H1 (cell line): ENCODE measurements around the gene GMEB2. TPM values are rescaled to one million over a fixed set of nuclear protein-coding genes. Genes with fewer than 3 reads are reported as not detected.

Experiments used
- CTCF ChIA-PET: fragments of 300-600 bp; sonication (Branson Sonifier 250); formaldehyde crosslinking; loops from one replicate; lab custom pipeline; 2021; ENCODE audit not compliant: partially characterized antibody; lab: Charles Lee
- POLR2A ChIA-PET: fragments of 300-600 bp; sonication (Branson Sonifier 250); formaldehyde crosslinking; loops from one replicate; lab custom pipeline; 2021; ENCODE audit warnings: inconsistent platforms; ENCODE audit not compliant: partially characterized antibody; lab: Charles Lee
- DNase-seq, 2 experiments: peaks; one replicate each; pipeline versions ENCODE4 v3.0.0 to v3.0.0-alpha.2; 2010 to 2022; ENCODE audit warnings: low spot score in 2 of 2, low read depth in 1 of 2, mixed read lengths in 1 of 2
- FAIRE-seq: peaks from 2 replicates; lab custom pipeline; 2011; peaks lifted over from hg19 to GRCh38; lab: Jason Lieb, UNC
- H2AFZ ChIP-seq: 2 replicates; pipeline ENCODE4 v1.8.1; 2012; ENCODE audit warnings: low read length, inconsistent platforms
- H2AK5ac ChIP-seq: 2 replicates; pipeline ENCODE4 v1.6.1; 2013; ENCODE audit warnings: low read depth, low read length
- H2BK120ac ChIP-seq: replicated peaks from 2 replicates; pipeline ENCODE3; 2013; ENCODE audit warnings: low read depth, low read length, inconsistent platforms
- H2BK12ac ChIP-seq: 2 replicates; pipeline ENCODE4 v1.6.1; 2013; ENCODE audit warnings: low read depth, low read length
- H2BK15ac ChIP-seq: 2 replicates; pipeline ENCODE4 v1.6.1; 2013; ENCODE audit warnings: low read length
- H2BK20ac ChIP-seq: 2 replicates; pipeline ENCODE4 v1.6.1; 2013; ENCODE audit warnings: low read length
- H2BK5ac ChIP-seq: 2 replicates; pipeline ENCODE4 v1.6.1; 2013; ENCODE audit warnings: low read depth, low read length
- H3K14ac ChIP-seq: 2 replicates; pipeline ENCODE4 v1.6.1; 2013; ENCODE audit warnings: inconsistent platforms; ENCODE audit not compliant: insufficient read length
- H3K18ac ChIP-seq: 2 replicates; pipeline ENCODE4 v1.6.1; 2013; ENCODE audit warnings: low read length; ENCODE audit errors: extremely low read depth
- H3K23ac ChIP-seq: 2 replicates; pipeline ENCODE4 v1.6.1; 2013; ENCODE audit warnings: inconsistent platforms; ENCODE audit not compliant: insufficient read length
- H3K23me2 ChIP-seq: 2 replicates; pipeline ENCODE4 v1.6.1; 2013; ENCODE audit warnings: low read depth, low read length
- H3K27ac ChIP-seq: 2 replicates; pipeline ENCODE4 v1.6.1; 2011; ENCODE audit warnings: low read depth, low read length, inconsistent platforms
- H3K27me3 ChIP-seq, 4 experiments: replicated peaks in 1 of 4; 1 replicate in 1 of 4; 2 replicates in 3 of 4; pipeline versions ENCODE4 v1.6.1 to v1.8.1; 2011 to 2013; ENCODE audit warnings: low read length in 3 of 4, mild to moderate bottlenecking in 3 of 4, inconsistent platforms in 2 of 4, mixed read lengths in 2 of 4, moderate library complexity in 1 of 4; ENCODE audit not compliant: control insufficient read depth in 3 of 4, insufficient read depth in 3 of 4; ENCODE audit errors: extremely low read depth in 1 of 4
- H3K36me3 ChIP-seq, 4 experiments: 2 replicates each; pipeline versions ENCODE4 v1.6.1 to v1.8.1; 2011 to 2013; ENCODE audit warnings: mild to moderate bottlenecking in 4 of 4, low read length in 3 of 4, moderate library complexity in 2 of 4, control low read depth in 1 of 4, inconsistent platforms in 1 of 4; ENCODE audit not compliant: insufficient read depth in 4 of 4, control insufficient read depth in 2 of 4
- H3K4ac ChIP-seq: replicated peaks from 2 replicates; pipeline ENCODE3; 2013; ENCODE audit warnings: low read length, low read depth, mixed read lengths, inconsistent platforms; ENCODE audit not compliant: insufficient read length
- H3K4me1 ChIP-seq, 4 experiments: replicated peaks in 1 of 4; 1 replicate in 1 of 4; 2 replicates in 3 of 4; pipeline versions ENCODE4 v1.6.1 to v1.8.1; 2011 to 2013; ENCODE audit warnings: low read length in 3 of 4, inconsistent platforms in 2 of 4, mixed read lengths in 1 of 4; ENCODE audit not compliant: insufficient read depth in 4 of 4, control insufficient read depth in 3 of 4
- H3K4me2 ChIP-seq, 2 experiments: 2 replicates each; pipeline versions ENCODE4 v1.6.1 to v1.8.1; 2011 to 2013; ENCODE audit warnings: low read depth in 2 of 2, low read length in 2 of 2, control low read depth in 1 of 2, inconsistent platforms in 1 of 2, mild to moderate bottlenecking in 1 of 2; ENCODE audit not compliant: insufficient read depth in 1 of 2
- H3K4me3 ChIP-seq, 4 experiments: fragments of 200-600, 300-600 bp in 1 of 4; sonication (generic), shearing (Covaris generic), sonication (Bioruptor Twin) in 1 of 4; 2 replicates each; pipeline versions ENCODE4 v1.5.1 to v1.8.1; 2011 to 2016; ENCODE audit warnings: low read length in 4 of 4, low read depth in 3 of 4, control low read depth in 2 of 4, inconsistent platforms in 2 of 4, mild to moderate bottlenecking in 2 of 4, mixed read lengths in 1 of 4, moderate library complexity in 1 of 4; ENCODE audit not compliant: insufficient read depth in 2 of 4; ENCODE audit errors: extremely low read depth in 1 of 4
- H3K56ac ChIP-seq: replicated peaks from 2 replicates; pipeline ENCODE3; 2013; ENCODE audit warnings: low read depth, mild to moderate bottlenecking, mixed read lengths, low read length, inconsistent platforms; ENCODE audit not compliant: insufficient read length
- H3K79me1 ChIP-seq: 2 replicates; pipeline ENCODE4 v1.6.1; 2013; ENCODE audit warnings: low read depth, low read length, control low read depth
- H3K79me2 ChIP-seq, 2 experiments: 2 replicates each; pipeline versions ENCODE4 v1.6.1 to v1.8.1; 2012 to 2013; ENCODE audit warnings: low read length in 2 of 2, mild to moderate bottlenecking in 2 of 2, inconsistent platforms in 1 of 2; ENCODE audit not compliant: insufficient read depth in 2 of 2, control insufficient read depth in 1 of 2
- H3K9ac ChIP-seq, 4 experiments: replicated peaks in 1 of 4; 1 replicate in 1 of 4; 2 replicates in 3 of 4; pipeline versions ENCODE4 v1.6.1 to v1.8.1; 2011 to 2013; ENCODE audit warnings: low read depth in 3 of 4, low read length in 3 of 4, control low read depth in 2 of 4, mild to moderate bottlenecking in 2 of 4, moderate library complexity in 2 of 4, inconsistent platforms in 1 of 4; ENCODE audit errors: extremely low read depth in 1 of 4
- H3K9me3 ChIP-seq, 2 experiments: 2 replicates each; pipeline versions ENCODE4 v1.6.1 to v1.8.1; 2012 to 2013; ENCODE audit warnings: mild to moderate bottlenecking in 2 of 2, moderate library complexity in 2 of 2, control low read depth in 1 of 2, inconsistent platforms in 1 of 2, low read depth in 1 of 2, low read length in 1 of 2, mixed read lengths in 1 of 2; ENCODE audit not compliant: insufficient read depth in 2 of 2
- H4K20me1 ChIP-seq, 2 experiments: replicated peaks in 1 of 2; 2 replicates each; pipeline versions ENCODE3 to v1.8.1; 2011 to 2013; ENCODE audit warnings: inconsistent platforms in 2 of 2, low read length in 2 of 2, mild to moderate bottlenecking in 1 of 2; ENCODE audit not compliant: insufficient read depth in 2 of 2, control insufficient read depth in 1 of 2
- H4K5ac ChIP-seq: 2 replicates; pipeline ENCODE4 v1.6.1; 2013; ENCODE audit warnings: low read length, low read depth, mixed read lengths, inconsistent platforms; ENCODE audit not compliant: insufficient read length
- H4K8ac ChIP-seq: 2 replicates; pipeline ENCODE4 v1.8.0; 2013; ENCODE audit warnings: mild to moderate bottlenecking, moderate library complexity, low read length, inconsistent platforms; ENCODE audit not compliant: insufficient read depth; ENCODE audit errors: extremely low read depth
- H4K91ac ChIP-seq: replicated peaks from 2 replicates; pipeline ENCODE3; 2013; ENCODE audit warnings: low read length, mixed read lengths, inconsistent platforms; ENCODE audit not compliant: insufficient read length
- BRCA1 ChIP-seq: IDR thresholded peaks from 2 replicates; pipeline ENCODE4 v1.6.1; 2012; ENCODE audit warnings: low read depth, low read length, improper control_type of control experiment
- CBX5 ChIP-seq: fragments of 300-800, 300-1000 bp; sonication (generic); IDR thresholded peaks from 2 replicates; pipeline ENCODE4 v1.7.1; 2016; ENCODE audit warnings: antibody characterized with exemption, low read length, low read depth
- CBX8 ChIP-seq: fragments of 300-800, 300-1000 bp; sonication (generic); IDR thresholded peaks from 2 replicates; pipeline ENCODE4 v1.7.1; 2016; ENCODE audit warnings: low read depth, low read length, borderline replicate concordance
- CEBPB ChIP-seq: IDR thresholded peaks from 2 replicates; pipeline ENCODE4 v1.6.1; 2012; ENCODE audit warnings: low read depth, low read length
- CHD1 ChIP-seq: IDR thresholded peaks from 2 replicates; pipeline ENCODE4 v1.6.1; 2012; ENCODE audit warnings: low read depth, low read length, improper control_type of control experiment
- CHD2 ChIP-seq: IDR thresholded peaks from 2 replicates; pipeline ENCODE4 v1.6.1; 2012; ENCODE audit warnings: low read length, improper control_type of control experiment
- EP300 ChIP-seq, 2 experiments: IDR thresholded peaks; 1 replicate in 1 of 2; 2 replicates in 1 of 2; pipeline ENCODE4 v1.6.1; 2011 to 2012; ENCODE audit warnings: low read depth in 2 of 2, low read length in 2 of 2, mild to moderate bottlenecking in 2 of 2, borderline replicate concordance in 1 of 2, inconsistent platforms in 1 of 2, moderate library complexity in 1 of 2
- PHF8 ChIP-seq: fragments of 200-600 bp; sonication (generic); conservative IDR thresholded peaks from 2 replicates; pipeline ENCODE4 v1.7.1; 2012; ENCODE audit warnings: low read depth, mild to moderate bottlenecking, inconsistent platforms, low read length, moderate library complexity
- RBBP5 ChIP-seq: IDR thresholded peaks from 2 replicates; pipeline ENCODE4 v1.7.1; 2012; ENCODE audit warnings: low read depth, mild to moderate bottlenecking, inconsistent platforms, low read length, moderate library complexity, borderline replicate concordance
- SP1 ChIP-seq: IDR thresholded peaks from 2 replicates; pipeline ENCODE4 v1.6.1; 2011; ENCODE audit warnings: low read depth, low read length
- TAF1 ChIP-seq: IDR thresholded peaks from 2 replicates; pipeline ENCODE4 v1.6.1; 2011; ENCODE audit warnings: mild to moderate bottlenecking, low read depth, low read length
- TEAD4 ChIP-seq: IDR thresholded peaks from 2 replicates; pipeline ENCODE4 v1.6.1; 2012; ENCODE audit warnings: low read depth, low read length, inconsistent platforms, mixed read lengths
- WGBS, 2 experiments: shearing (Covaris generic) in 1 of 2; methylation state at CpG; one replicate each; pipeline versions ENCODE4 v1.1.6 to v1.1.7; 2013 to 2015; ENCODE audit warnings: low lambda C conversion rate in 2 of 2, mixed read lengths in 2 of 2, inconsistent platforms in 1 of 2, low coverage in 1 of 2, missing lambda C conversion rate in 1 of 2; ENCODE audit not compliant: insufficient replicate concordance in 2 of 2, insufficient coverage in 1 of 2, insufficient read length in 1 of 2; ENCODE audit errors: extremely low coverage in 1 of 2, missing lambda C conversion rate in 1 of 2; 5-methylcytosine and 5-hydroxymethylcytosine counted together
- polyA plus RNA-seq, 7 experiments: library from polyadenylated mRNA; depleted of rRNA in 3 of 7; stranded (reverse) in 5 of 7; unstranded in 2 of 7; fragments of >200 nt in 5 of 7; fragments of 200-250 nt in 2 of 7; gene quantifications; 1 replicate in 5 of 7; 2 replicates in 1 of 7; 4 replicates in 1 of 7; pipeline versions ENCODE4 v1.2.1 to v1.2.3, GENCODE V29; 2011 to 2013; ENCODE audit warnings: missing spikeins in 2 of 7, mixed read lengths in 2 of 7
- total RNA-seq: library from RNA; stranded (reverse); fragmentation: NEBNext Ultra II Directional; extraction: Animal tissue kit (Norgen Biotek cat#: 25700); gene quantifications from 2 replicates; pipeline ENCODE4 v1.2.1, GENCODE V29; 2021
- TF ChIP-seq, protein P1 (sequence below): IDR thresholded peaks from 2 replicates; pipeline ENCODE4 v1.6.1; 2012; ENCODE audit warnings: inconsistent platforms

GMEB2 gene
- total and polyA plus RNA-seq, 2 of the 8 experiments (the other 6 are each of a cell fraction or from before 2014, with no cell fraction given) = 12.9 to 14.2 TPM

DNA sequence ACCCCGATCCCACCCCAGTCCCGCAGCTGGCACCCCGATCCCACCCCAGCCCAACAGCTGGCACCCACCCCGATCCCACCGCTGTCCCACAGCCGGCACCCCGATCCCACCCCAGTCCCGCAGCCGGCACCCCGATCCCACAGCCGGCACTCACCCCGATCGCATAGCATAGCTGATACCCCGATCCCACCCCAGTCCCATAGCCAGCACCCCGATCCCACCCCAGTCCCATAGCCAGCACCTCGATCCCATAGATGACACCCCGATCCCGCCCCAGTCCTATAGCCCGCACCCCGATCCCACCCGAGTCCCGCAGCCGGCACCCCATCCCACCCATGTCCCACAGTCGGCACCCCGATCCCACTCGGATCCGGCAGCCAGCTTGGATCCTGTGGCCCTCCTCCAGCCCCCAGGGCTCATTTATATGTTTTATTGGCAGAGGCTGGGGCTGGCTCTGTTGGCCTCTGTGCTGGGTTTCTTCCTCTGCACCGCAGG, 897 bp upstream of the GMEB2 start:
- CTCF ChIA-PET = no interaction called here
- Histone ChIP-seq H4K91ac (no peak overlapping the region), H3K4ac (no peak overlapping the region), H3K4me3 (peak overlapping the region; percentile 75 to 99 (median 92); a peak in 5 of 8 replicates), H4K20me1 (no peaks in the 10 kb centered on the region), H3K56ac (no peak overlapping the region), H4K8ac (no peak overlapping the region), H3K36me3 (no peaks in the 10 kb centered on the region), H3K27me3 (no peaks in the 10 kb centered on the region), H2BK15ac (no peak overlapping the region), H3K9me3 (no peaks in the 10 kb centered on the region), H2BK20ac (no peak overlapping the region), H3K79me1 (peaks cover 4% of the 10 kb centered on the region), H3K4me1 (peaks cover 0 to 3% (median under 1%) of the 10 kb centered on the region in 4 experiments; a peak in 3 of 7 replicates), H2BK5ac (no peak overlapping the region), H2BK120ac (no peak overlapping the region), H3K14ac (no peak overlapping the region), H2AFZ (no peak overlapping the region), H3K23me2 (peaks cover 10% of the 10 kb centered on the region; the same call in 1 of the 2 replicates), H3K4me2 (peak overlapping the region; percentile 86 to 100), H3K79me2 (peaks cover 0 to 21% of the 10 kb centered on the region in 2 experiments; a peak in 2 of 4 replicates), H3K9ac (peak overlapping the region in 1 of 4 experiments; percentile 49; a peak in 1 of 7 replicates), H3K27ac (no peak overlapping the region), H4K5ac (no peak overlapping the region), H2AK5ac (no peak overlapping the region), H3K23ac (no peak overlapping the region), H3K18ac (no peak overlapping the region), H2BK12ac (no peak overlapping the region)
- no peak for DNase-seq
- POLR2A ChIA-PET = interaction anchor here (1.0 to 1.7 kb wide), 7 partner anchors 13 to 91 kb away, joined by 3 to 12 read pairs (median 4); partner anchors contain the start of genes HELZ2, PTK6 and STMN3
- no peak for FAIRE-seq
- WGBS, 2 experiments = 84% methylated on average over 10 of the region's 28 CpGs; no CpG with 5 or more reads in 1 of the 2 experiments
- TF ChIP-seq CEBPB (no peak), CHD2 (no peak), CBX5 (no peak), TEAD4 (no peak), SP1 (no peak), CHD1 (no peak), RBBP5 (no peak), EP300 (IDR thresholded peaks at IDR 0.05; ENCODE audit: borderline replicate concordance in 1 of 2, low read depth in 2 of 2, low read length in 2 of 2) (no peak), TAF1 (no peak), PHF8 (no peak), CBX8 (no peak), BRCA1 (no peak)
- TF ChIP-seq, protein P1, sequence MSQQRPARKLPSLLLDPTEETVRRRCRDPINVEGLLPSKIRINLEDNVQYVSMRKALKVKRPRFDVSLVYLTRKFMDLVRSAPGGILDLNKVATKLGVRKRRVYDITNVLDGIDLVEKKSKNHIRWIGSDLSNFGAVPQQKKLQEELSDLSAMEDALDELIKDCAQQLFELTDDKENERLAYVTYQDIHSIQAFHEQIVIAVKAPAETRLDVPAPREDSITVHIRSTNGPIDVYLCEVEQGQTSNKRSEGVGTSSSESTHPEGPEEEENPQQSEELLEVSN = no peak
